Activated CD4-positive, alpha-beta T cell treated with anti-CD3 and anti-CD28 coated beads, Interleukin-2, amount 10 ng/mL, durations not matched to agents 24 days and 14 days (primary cell): ENCODE results near the gene PCGF3. TPM values are rescaled to one million over a fixed set of nuclear protein-coding genes. Genes with fewer than 3 reads are reported as not detected.
"Not testable (repeated sequence)": the region's sequence is repeated elsewhere in the genome, so short reads cannot be mapped to it uniquely, and the experiment has no call there.

Experiments
- DNase-seq: peaks from one replicate; pipeline ENCODE4 v3.0.0; 2022
- H3K27ac Mint-ChIP-seq: one replicate; pipeline ENCODE4 v1.8.0; 2022; ENCODE audit warnings: mild to moderate bottlenecking, mixed read lengths
- H3K27me3 Mint-ChIP-seq: one replicate; pipeline ENCODE4 v1.8.0; 2022; ENCODE audit warnings: mixed read lengths
- H3K36me3 Mint-ChIP-seq: one replicate; pipeline ENCODE4 v1.8.0; 2022; ENCODE audit warnings: low read depth, mild to moderate bottlenecking, mixed read lengths
- H3K4me1 Mint-ChIP-seq: one replicate; pipeline ENCODE4 v1.8.0; 2021; ENCODE audit warnings: mixed read lengths
- H3K4me3 Mint-ChIP-seq: one replicate; pipeline ENCODE4 v1.8.0; 2022; ENCODE audit warnings: mild to moderate bottlenecking, moderate library complexity, mixed read lengths
- H3K9me3 Mint-ChIP-seq: one replicate; pipeline ENCODE4 v1.8.0; 2021; ENCODE audit warnings: mixed read lengths
- intact Hi-C: fragments of 100-400 bp; cut with micrococcal nuclease; formaldehyde crosslinking; loops from one replicate; pipeline ENCODE4 v1.15.1; 2023
- total RNA-seq: library from RNA; stranded (reverse); gene quantifications from 2 replicates; pipeline ENCODE4 v1.2.3, GENCODE V29; 2022

Gene PCGF3
- total RNA-seq, 1 donor from 2014 or later: 34.5 TPM

- no peaks in the 10 kb centered on the region for H3K9me3 Mint-ChIP-seq
- no peak overlapping the region for H3K4me3 Mint-ChIP-seq
- no peak overlapping the region for H3K27ac Mint-ChIP-seq
- intact Hi-C loops: no loop called here
- H3K27me3 Mint-ChIP-seq: no peaks in the 10 kb centered on the region
- H3K36me3 Mint-ChIP-seq: peaks cover 19% of the 10 kb centered on the region
- H3K4me1 Mint-ChIP-seq: peaks cover 5% of the 10 kb centered on the region
- DNase-seq: no peak
These were observed 42.0 kb downstream of the PCGF3 start for GRCh38 chr4:747546-748170.

GRCh38 chr4:748461-748860 is 42.8 kb downstream of the PCGF3 start:
- H3K4me3 Mint-ChIP-seq: no peak overlapping the region

DNA sequence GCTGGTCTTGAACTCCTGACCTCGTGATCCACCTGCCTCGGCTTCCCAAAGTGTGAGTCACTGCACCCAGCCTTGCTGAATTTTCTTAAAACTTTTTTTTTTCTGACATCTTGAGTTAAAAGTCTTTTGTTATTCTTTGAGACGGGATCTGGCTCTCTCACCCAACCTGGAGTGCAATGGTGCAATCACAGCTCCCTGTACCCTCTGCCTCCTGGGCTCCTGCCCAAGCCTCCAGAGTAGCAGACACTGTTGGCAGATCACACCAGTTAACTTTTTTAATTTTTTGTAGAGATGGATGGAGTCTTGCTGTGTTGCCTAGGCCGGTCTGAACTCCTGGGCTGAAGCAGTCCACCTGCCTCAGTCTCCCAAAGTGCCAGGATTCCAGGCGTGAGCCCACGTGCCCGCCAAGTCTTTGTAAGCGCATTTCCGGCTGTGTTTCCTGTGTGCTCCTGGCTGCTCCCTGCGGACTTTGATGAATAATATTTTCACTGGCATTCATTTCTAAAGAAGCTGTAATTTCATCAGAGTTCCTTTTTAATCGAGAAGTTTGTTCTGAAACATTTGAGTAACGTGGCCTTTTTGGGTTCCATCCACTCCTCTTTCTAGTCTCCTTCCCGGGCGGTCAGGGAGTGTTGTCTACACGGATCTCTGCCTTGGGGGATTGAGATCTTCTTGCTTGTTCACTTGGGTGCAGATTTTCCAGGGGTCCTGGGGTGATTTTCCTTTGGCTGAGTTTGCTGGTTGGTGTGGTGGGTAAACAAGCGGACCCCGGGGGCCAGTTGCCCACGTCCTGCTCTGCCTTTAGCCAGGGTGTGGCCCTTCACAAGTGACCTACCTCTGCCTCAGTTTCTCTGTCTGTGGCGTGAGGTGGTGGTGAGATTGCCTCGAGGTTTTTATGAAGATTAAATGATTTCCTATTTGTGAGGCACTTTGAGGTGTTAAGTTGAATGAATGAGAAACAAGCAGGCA is 44.4 kb downstream of the PCGF3 start:
- intact Hi-C loops: no loop called here
- DNase-seq: no peak
- H3K9me3 Mint-ChIP-seq: no peaks in the 10 kb centered on the region
- peaks cover 3% of the 10 kb centered on the region for H3K4me1 Mint-ChIP-seq
- no peak overlapping the region for H3K27ac Mint-ChIP-seq
- peaks cover 21% of the 10 kb centered on the region for H3K36me3 Mint-ChIP-seq
- no peak overlapping the region for H3K4me3 Mint-ChIP-seq
- H3K27me3 Mint-ChIP-seq: no peaks in the 10 kb centered on the region

More at GRCh38 chr4:748461-748860, 42.8 kb downstream of the PCGF3 start:
- H3K36me3 Mint-ChIP-seq: peaks cover 22% of the 10 kb centered on the region
- H3K4me1 Mint-ChIP-seq: peaks cover 5% of the 10 kb centered on the region
- H3K27me3 Mint-ChIP-seq: no peaks in the 10 kb centered on the region
- no peaks in the 10 kb centered on the region for H3K9me3 Mint-ChIP-seq
- DNase-seq: no peak
- intact Hi-C loops: no loop called here
- no peak overlapping the region for H3K27ac Mint-ChIP-seq

DNA sequence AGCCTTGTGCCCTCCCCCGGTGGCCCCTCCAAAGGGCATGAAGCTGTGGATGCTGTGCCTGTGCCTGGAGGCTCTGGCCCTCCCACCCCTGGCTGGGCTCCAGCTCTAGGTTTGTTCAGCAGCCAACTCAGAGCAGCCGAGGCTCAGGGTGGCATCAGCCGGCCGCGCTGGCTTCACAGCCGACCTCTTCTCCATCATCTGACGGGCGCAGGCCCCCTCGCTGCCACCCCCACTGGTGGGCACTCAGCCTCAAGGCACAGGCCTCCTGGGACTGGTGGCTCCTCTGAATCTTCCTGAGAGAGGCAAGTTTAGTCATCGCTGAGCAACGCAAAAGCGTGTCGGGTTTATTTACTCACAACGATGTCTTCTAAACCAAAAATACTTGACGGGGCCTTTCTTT is 46.0 kb downstream of the PCGF3 start:
- Mint-ChIP-seq H3K4me3 (no peak overlapping the region), H3K9me3 (no peaks in the 10 kb centered on the region), H3K4me1 (peaks cover 3% of the 10 kb centered on the region), H3K36me3 (peaks cover 25% of the 10 kb centered on the region), H3K27me3 (no peaks in the 10 kb centered on the region), H3K27ac (no peak overlapping the region)
- no peak for DNase-seq
- intact Hi-C loops: no loop called here

GRCh38 chr4:752196-752861 is 46.7 kb downstream of the PCGF3 start:
- peaks cover 25% of the 10 kb centered on the region for H3K36me3 Mint-ChIP-seq
- H3K4me1 Mint-ChIP-seq: peaks cover 3% of the 10 kb centered on the region
- no peaks in the 10 kb centered on the region for H3K27me3 Mint-ChIP-seq
- no peak overlapping the region for H3K4me3 Mint-ChIP-seq
- no peak for DNase-seq
- no peak overlapping the region for H3K27ac Mint-ChIP-seq
- H3K9me3 Mint-ChIP-seq: no peaks in the 10 kb centered on the region
- intact Hi-C loops: no loop called here

DNA sequence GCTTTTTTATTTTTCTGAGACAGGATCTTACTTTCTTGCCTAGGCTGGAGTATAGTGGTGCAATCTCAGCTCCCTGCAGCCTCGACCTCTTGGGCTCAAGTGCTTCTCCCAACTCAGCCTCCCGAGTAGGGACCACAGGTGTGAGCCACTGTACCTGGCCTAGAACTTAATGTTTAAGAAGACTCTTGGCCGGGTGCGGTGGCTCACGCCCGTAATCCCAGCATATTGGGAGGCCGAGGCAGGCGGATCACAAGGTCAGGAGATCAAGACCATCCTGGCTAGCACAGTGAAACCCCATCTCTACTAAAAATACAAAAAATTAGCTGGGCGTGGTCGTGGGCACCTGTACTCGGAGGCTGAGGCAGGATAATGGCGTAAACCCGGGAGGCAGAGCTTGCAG is 47.6 kb downstream of the PCGF3 start:
- H3K27ac Mint-ChIP-seq, H3K27me3 Mint-ChIP-seq, intact Hi-C loops, H3K9me3 Mint-ChIP-seq, DNase-seq, H3K4me3 Mint-ChIP-seq, H3K4me1 Mint-ChIP-seq: not testable (repeated sequence)
- peaks cover 23% of the 10 kb centered on the region for H3K36me3 Mint-ChIP-seq

DNA sequence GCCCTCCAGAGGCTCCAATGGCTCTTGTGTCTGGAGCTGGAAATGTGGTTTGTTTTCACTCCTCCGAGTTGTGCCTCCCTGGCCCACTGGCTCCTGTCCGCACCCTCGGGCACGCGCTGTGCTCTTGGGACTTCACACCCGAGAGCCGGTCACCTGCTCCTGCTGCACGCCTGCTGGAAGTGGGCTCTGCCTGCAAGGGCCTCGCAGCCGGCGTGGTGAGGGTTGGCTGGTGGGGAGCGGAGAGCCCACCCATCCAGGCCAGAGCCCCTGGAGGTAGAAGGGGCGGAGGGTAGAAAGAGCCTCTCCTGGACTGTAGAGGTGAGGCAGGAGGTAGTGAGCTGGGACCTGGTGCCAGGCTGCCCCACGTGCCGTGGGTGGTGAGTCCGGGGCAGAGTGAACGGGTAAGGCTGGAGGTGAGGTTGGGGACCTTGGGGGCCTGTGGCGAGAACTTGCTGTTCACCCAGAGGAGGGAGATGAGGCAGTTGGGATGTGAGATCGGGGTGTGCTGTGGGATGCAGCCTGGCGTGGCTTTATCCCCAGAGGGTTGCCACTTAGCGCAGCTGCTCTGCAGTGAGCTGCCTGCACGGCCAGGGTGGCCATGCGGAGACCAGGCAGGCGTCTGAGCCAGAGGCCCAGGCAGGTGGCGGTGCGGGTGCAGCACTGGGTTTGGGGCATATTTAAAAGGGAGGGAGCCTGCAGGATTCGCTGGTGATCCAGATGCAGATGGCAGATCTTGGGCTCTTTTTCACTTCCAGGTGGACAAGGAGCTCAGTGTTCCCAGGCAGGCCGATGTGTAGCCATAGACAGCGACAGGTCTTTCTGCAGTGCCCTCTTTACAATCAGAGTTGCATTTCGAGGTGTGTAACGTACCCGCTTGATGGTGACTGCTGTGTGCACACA is 48.8 kb downstream of the PCGF3 start:
- H3K4me1 Mint-ChIP-seq: no peaks in the 10 kb centered on the region
- intact Hi-C loops: no loop called here
- H3K9me3 Mint-ChIP-seq: no peaks in the 10 kb centered on the region
- peaks cover 20% of the 10 kb centered on the region for H3K36me3 Mint-ChIP-seq
- no peak for DNase-seq
- H3K27ac Mint-ChIP-seq: no peak overlapping the region
- no peaks in the 10 kb centered on the region for H3K27me3 Mint-ChIP-seq
- H3K4me3 Mint-ChIP-seq: no peak overlapping the region

DNA sequence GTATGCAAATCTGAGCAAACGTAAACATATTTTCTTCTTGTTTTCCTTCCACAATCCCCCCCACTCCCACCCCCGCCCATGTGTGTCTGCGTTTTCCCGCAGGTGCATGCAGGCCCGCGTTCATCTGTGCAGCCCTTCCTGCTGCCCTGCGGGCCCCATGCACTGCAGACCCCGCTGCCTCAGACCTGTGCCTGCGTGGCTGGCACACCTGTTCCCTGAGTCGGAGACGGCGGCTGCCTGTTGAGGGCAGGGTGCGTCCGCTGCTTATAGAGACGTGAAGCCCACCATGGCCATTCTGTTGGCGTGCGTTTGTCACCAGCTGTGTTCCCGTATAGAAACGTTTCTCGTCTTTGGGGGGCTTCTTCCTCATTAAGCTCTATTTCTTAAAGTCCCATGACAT is 51.5 kb downstream of the PCGF3 start:
- intact Hi-C loops: no loop called here
- DNase-seq: no peak
- no peaks in the 10 kb centered on the region for H3K27me3 Mint-ChIP-seq
- no peak overlapping the region for H3K4me3 Mint-ChIP-seq
- H3K27ac Mint-ChIP-seq: no peak overlapping the region
- no peaks in the 10 kb centered on the region for H3K9me3 Mint-ChIP-seq
- H3K36me3 Mint-ChIP-seq: peaks cover 31% of the 10 kb centered on the region
- peaks cover 2% of the 10 kb centered on the region for H3K4me1 Mint-ChIP-seq

GRCh38 chr4:759810-760209 is 54.2 kb downstream of the PCGF3 start:
- DNase-seq, H3K27ac Mint-ChIP-seq, H3K4me3 Mint-ChIP-seq, H3K4me1 Mint-ChIP-seq, H3K27me3 Mint-ChIP-seq, intact Hi-C loops, H3K9me3 Mint-ChIP-seq: not testable (repeated sequence)
- peaks cover 35% of the 10 kb centered on the region for H3K36me3 Mint-ChIP-seq

GRCh38 chr4:760616-761015 is 55.0 kb downstream of the PCGF3 start:
- Mint-ChIP-seq H3K27me3 (no peaks in the 10 kb centered on the region), H3K4me1 (peaks cover 2% of the 10 kb centered on the region), H3K27ac (no peak overlapping the region), H3K9me3 (no peaks in the 10 kb centered on the region), H3K4me3 (no peak overlapping the region), H3K36me3 (peaks cover 36% of the 10 kb centered on the region)
- intact Hi-C loops: no loop called here
- no peak for DNase-seq

- H3K36me3 Mint-ChIP-seq: peaks cover 36% of the 10 kb centered on the region
- H3K4me3 Mint-ChIP-seq: no peak overlapping the region
- H3K27ac Mint-ChIP-seq: no peak overlapping the region
- H3K9me3 Mint-ChIP-seq: no peaks in the 10 kb centered on the region
- no peaks in the 10 kb centered on the region for H3K27me3 Mint-ChIP-seq
- intact Hi-C loops: no loop called here
- H3K4me1 Mint-ChIP-seq: peaks cover 2% of the 10 kb centered on the region
- no peak for DNase-seq
These were observed 55.5 kb downstream of the PCGF3 start for GRCh38 chr4:761086-761485.

- Mint-ChIP-seq H3K9me3 (no peaks in the 10 kb centered on the region), H3K27me3 (no peaks in the 10 kb centered on the region), H3K27ac (no peak overlapping the region), H3K4me3 (no peak overlapping the region), H3K4me1 (peaks cover 4% of the 10 kb centered on the region), H3K36me3 (peaks cover 39% of the 10 kb centered on the region)
- DNase-seq: no peak
- intact Hi-C loops: no loop called here
These were observed 56.1 kb downstream of the PCGF3 start for GRCh38 chr4:761739-762138.
